WTC11 (cell line): ENCODE data around the gene GSTA3. TPM values are rescaled to one million over a fixed set of nuclear protein-coding genes. Genes with fewer than 3 reads are reported as not detected.

Experiments
- ATAC-seq: fragments of 200-7000 bp; cut with Tn5 transposase; 2 replicates; pipeline ENCODE4 v1.10.0; 2021; ENCODE audit warnings: mild to moderate bottlenecking, moderate library complexity
- CTCF ChIA-PET: fragments of 300-600 bp; sonication (Branson Sonifier 250); formaldehyde crosslinking; loops from one replicate; lab custom pipeline; 2021; ENCODE audit warnings: antibody characterized with exemption; lab: Charles Lee
- POLR2A ChIA-PET: fragments of 350-600 bp; sonication (Branson Sonifier 250); formaldehyde crosslinking; loops from one replicate; lab custom pipeline; 2021; ENCODE audit warnings: antibody characterized with exemption; lab: Charles Lee
- DNase-seq: peaks from one replicate; pipeline ENCODE4 v3.0.0; 2021; ENCODE audit warnings: low spot score
- H3K27ac Mint-ChIP-seq: 2 replicates; pipeline ENCODE4 v1.8.0; 2021; ENCODE audit warnings: mixed read lengths
- H3K27me3 Mint-ChIP-seq: 2 replicates; pipeline ENCODE4 v1.8.0; 2021; ENCODE audit warnings: low read depth, mild to moderate bottlenecking, moderate library complexity, mixed read lengths
- H3K36me3 Mint-ChIP-seq: 2 replicates; pipeline ENCODE4 v1.8.0; 2021; ENCODE audit warnings: mixed read lengths
- H3K4me1 Mint-ChIP-seq: 2 replicates; pipeline ENCODE4 v1.8.0; 2022; ENCODE audit warnings: mixed read lengths
- H3K4me3 Mint-ChIP-seq: 2 replicates; pipeline ENCODE4 v1.8.0; 2021; ENCODE audit warnings: mild to moderate bottlenecking, moderate library complexity, mixed read lengths
- H3K9me3 Mint-ChIP-seq: 2 replicates; pipeline ENCODE4 v1.8.0; 2021; ENCODE audit warnings: mixed read lengths
- ETV6 ChIP-seq: sonication (generic); formaldehyde crosslinking; IDR thresholded peaks from 2 replicates; pipeline ENCODE4 v1.8.1; 2022; ENCODE audit warnings: mild to moderate bottlenecking, missing genetic modification reagents
- FOXJ3 ChIP-seq: sonication (generic); formaldehyde crosslinking; IDR thresholded peaks from 2 replicates; pipeline ENCODE4 v1.9.0; 2021; ENCODE audit warnings: missing genetic modification reagents, mild to moderate bottlenecking, borderline replicate concordance
- GABPB1 ChIP-seq: sonication (generic); formaldehyde crosslinking; IDR thresholded peaks from 2 replicates; pipeline ENCODE4 v1.8.1; 2023; ENCODE audit warnings: mild to moderate bottlenecking, missing genetic modification reagents
- IRF2 ChIP-seq: sonication (generic); formaldehyde crosslinking; IDR thresholded peaks from 2 replicates; pipeline ENCODE4 v1.8.0; 2022; ENCODE audit warnings: low read depth, missing genetic modification reagents, borderline replicate concordance
- KAT7 ChIP-seq: sonication (generic); formaldehyde crosslinking; IDR thresholded peaks from 2 replicates; pipeline ENCODE4 v1.8.1; 2023; ENCODE audit warnings: missing genetic modification reagents, mild to moderate bottlenecking, borderline replicate concordance
- NFE2L1 ChIP-seq: sonication (generic); formaldehyde crosslinking; IDR thresholded peaks from 2 replicates; pipeline ENCODE4 v1.8.1; 2023; ENCODE audit warnings: missing genetic modification reagents
- OVOL2 ChIP-seq: fragments of 250-450 bp; sonication (Bioruptor Pico); IDR thresholded peaks from 2 replicates; pipeline ENCODE4 v1.9.0; 2021; ENCODE audit warnings: mild to moderate bottlenecking, borderline replicate concordance
- RORB ChIP-seq: fragments of 250-450 bp; sonication (Bioruptor Pico); IDR thresholded peaks from 2 replicates; pipeline ENCODE4 v1.9.0; 2021; ENCODE audit warnings: mild to moderate bottlenecking
- ZNF263 ChIP-seq: sonication (generic); formaldehyde crosslinking; IDR thresholded peaks from 2 replicates; pipeline ENCODE4 v1.8.1; 2022; ENCODE audit warnings: low read depth, mild to moderate bottlenecking, moderate library complexity, missing genetic modification reagents
- total RNA-seq: library from RNA; stranded (reverse); gene quantifications from 3 replicates; pipeline ENCODE4 v1.2.3, GENCODE V29; 2021
- TF ChIP-seq, protein P1 (sequence below): sonication (generic); formaldehyde crosslinking; IDR thresholded peaks from 2 replicates; pipeline ENCODE4 v1.8.0; 2023; ENCODE audit warnings: missing genetic modification reagents, mild to moderate bottlenecking, borderline replicate concordance
- TF ChIP-seq, protein P2 (sequence below): fragments of 250-450 bp; sonication (Bioruptor Pico); IDR thresholded peaks from 2 replicates; pipeline ENCODE4 v1.9.0; 2021; ENCODE audit warnings: mild to moderate bottlenecking
- TF ChIP-seq, protein P3 (sequence below): fragments of 250-450 bp; sonication (Bioruptor Pico); conservative IDR thresholded peaks from 2 replicates; pipeline ENCODE4 v1.9.0; 2021; ENCODE audit warnings: mild to moderate bottlenecking
- TF ChIP-seq, protein P4 (sequence below): sonication (generic); formaldehyde crosslinking; IDR thresholded peaks from 2 replicates; pipeline ENCODE4 v1.8.0; 2022; ENCODE audit warnings: mild to moderate bottlenecking, missing genetic modification reagents
- TF ChIP-seq, protein P5 (sequence below): sonication (generic); formaldehyde crosslinking; IDR thresholded peaks from 2 replicates; pipeline ENCODE4 v1.8.1; 2022; ENCODE audit warnings: low read depth, mild to moderate bottlenecking, moderate library complexity, missing genetic modification reagents, borderline replicate concordance
- TF ChIP-seq, protein P6 (sequence below): sonication (generic); formaldehyde crosslinking; conservative IDR thresholded peaks from 2 replicates; pipeline ENCODE4 v1.8.1; 2022; ENCODE audit warnings: mild to moderate bottlenecking, missing genetic modification reagents
- TF ChIP-seq, protein P7 (sequence below): sonication (generic); formaldehyde crosslinking; IDR thresholded peaks from 2 replicates; pipeline ENCODE4 v1.8.0; 2022; ENCODE audit warnings: mild to moderate bottlenecking, missing genetic modification reagents
- TF ChIP-seq, protein P8 (sequence below): sonication (generic); formaldehyde crosslinking; IDR thresholded peaks from 2 replicates; pipeline ENCODE4 v1.8.1; 2023; ENCODE audit warnings: mild to moderate bottlenecking, moderate library complexity, missing genetic modification reagents
- TF ChIP-seq, protein P9 (sequence below): sonication (generic); formaldehyde crosslinking; IDR thresholded peaks from 2 replicates; pipeline ENCODE4 v1.8.1; 2022; ENCODE audit warnings: low read depth, missing genetic modification reagents, borderline replicate concordance

Gene GSTA3
- total RNA-seq, 1 experiment from 2014 or later = not detected

DNA sequence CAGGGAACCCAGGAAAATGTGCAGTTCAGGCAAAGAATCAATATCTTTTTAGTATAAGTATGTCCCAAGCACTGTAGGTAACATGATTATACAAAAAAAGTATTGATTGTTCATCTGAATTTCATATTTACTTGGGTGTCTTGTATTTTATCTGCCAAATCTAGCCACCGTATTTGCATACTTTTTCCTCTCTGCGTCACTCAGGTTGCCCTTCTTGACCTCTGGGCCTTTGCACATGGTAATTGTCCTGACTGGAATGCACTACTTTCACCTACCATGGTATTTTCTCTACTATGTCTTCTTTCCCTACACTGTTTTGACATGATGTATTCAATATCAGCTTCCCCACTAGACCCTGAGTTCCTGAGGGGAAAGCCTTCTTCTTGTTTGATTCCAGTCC lies 15.2 kb downstream of the GSTA3 start:
- H3K4me1 Mint-ChIP-seq = peaks cover 11% of the 10 kb centered on the region
- DNase-seq (no peak), ATAC-seq (no peak)
- CTCF ChIA-PET = no interaction called here
- H3K27me3 Mint-ChIP-seq = peaks cover 8% of the 10 kb centered on the region; the same call in 1 of the 2 replicates
- H3K9me3 Mint-ChIP-seq = peaks cover 20% of the 10 kb centered on the region
- TF ChIP-seq ETV6 = no peak
- TF ChIP-seq RORB = no peak
- TF ChIP-seq, protein P1, sequence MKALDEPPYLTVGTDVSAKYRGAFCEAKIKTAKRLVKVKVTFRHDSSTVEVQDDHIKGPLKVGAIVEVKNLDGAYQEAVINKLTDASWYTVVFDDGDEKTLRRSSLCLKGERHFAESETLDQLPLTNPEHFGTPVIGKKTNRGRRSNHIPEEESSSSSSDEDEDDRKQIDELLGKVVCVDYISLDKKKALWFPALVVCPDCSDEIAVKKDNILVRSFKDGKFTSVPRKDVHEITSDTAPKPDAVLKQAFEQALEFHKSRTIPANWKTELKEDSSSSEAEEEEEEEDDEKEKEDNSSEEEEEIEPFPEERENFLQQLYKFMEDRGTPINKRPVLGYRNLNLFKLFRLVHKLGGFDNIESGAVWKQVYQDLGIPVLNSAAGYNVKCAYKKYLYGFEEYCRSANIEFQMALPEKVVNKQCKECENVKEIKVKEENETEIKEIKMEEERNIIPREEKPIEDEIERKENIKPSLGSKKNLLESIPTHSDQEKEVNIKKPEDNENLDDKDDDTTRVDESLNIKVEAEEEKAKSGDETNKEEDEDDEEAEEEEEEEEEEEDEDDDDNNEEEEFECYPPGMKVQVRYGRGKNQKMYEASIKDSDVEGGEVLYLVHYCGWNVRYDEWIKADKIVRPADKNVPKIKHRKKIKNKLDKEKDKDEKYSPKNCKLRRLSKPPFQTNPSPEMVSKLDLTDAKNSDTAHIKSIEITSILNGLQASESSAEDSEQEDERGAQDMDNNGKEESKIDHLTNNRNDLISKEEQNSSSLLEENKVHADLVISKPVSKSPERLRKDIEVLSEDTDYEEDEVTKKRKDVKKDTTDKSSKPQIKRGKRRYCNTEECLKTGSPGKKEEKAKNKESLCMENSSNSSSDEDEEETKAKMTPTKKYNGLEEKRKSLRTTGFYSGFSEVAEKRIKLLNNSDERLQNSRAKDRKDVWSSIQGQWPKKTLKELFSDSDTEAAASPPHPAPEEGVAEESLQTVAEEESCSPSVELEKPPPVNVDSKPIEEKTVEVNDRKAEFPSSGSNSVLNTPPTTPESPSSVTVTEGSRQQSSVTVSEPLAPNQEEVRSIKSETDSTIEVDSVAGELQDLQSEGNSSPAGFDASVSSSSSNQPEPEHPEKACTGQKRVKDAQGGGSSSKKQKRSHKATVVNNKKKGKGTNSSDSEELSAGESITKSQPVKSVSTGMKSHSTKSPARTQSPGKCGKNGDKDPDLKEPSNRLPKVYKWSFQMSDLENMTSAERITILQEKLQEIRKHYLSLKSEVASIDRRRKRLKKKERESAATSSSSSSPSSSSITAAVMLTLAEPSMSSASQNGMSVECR (CRISPR knock-in tag) = no peak
- TF ChIP-seq, protein P2, sequence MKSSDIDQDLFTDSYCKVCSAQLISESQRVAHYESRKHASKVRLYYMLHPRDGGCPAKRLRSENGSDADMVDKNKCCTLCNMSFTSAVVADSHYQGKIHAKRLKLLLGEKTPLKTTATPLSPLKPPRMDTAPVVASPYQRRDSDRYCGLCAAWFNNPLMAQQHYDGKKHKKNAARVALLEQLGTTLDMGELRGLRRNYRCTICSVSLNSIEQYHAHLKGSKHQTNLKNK = no peak
- TF ChIP-seq, protein P3, sequence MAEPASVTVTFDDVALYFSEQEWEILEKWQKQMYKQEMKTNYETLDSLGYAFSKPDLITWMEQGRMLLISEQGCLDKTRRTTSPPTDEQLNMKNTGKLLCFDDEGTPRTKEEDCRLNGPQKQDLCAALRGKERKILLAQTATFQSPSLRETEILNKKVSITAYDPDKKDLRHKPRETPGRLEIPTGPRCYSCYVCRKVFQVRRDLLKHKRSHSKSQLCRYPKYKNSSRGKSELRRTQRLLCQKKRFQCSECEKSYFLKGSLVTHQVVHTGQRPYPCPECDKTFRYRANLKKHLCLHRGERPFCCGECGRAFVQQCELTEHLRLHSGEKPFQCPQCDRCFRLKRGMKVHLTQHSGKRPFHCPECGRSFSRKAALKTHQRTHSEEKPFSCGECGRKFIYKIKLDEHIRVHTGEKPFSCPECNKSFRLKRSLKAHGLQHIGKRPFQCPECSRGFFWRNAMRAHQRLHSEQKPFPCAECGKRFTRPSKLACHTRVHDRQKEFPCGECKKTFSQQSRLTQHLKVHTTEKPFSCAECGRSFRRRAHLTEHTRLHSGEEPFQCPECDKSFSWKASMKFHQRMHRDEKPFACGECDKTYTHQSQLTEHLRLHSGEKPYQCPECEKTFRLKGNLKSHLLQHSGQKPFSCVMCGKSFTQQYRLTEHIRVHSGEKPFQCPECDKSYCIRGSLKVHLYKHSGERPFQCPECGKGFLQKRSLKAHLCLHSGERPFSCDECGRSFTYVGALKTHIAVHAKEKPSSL (CRISPR knock-in tag) = no peak
- TF ChIP-seq KAT7 (CRISPR knock-in tag) = no peak
- TF ChIP-seq ZNF263 (CRISPR knock-in tag) = no peak
- no peak for TF ChIP-seq NFE2L1
- TF ChIP-seq, protein P4, sequence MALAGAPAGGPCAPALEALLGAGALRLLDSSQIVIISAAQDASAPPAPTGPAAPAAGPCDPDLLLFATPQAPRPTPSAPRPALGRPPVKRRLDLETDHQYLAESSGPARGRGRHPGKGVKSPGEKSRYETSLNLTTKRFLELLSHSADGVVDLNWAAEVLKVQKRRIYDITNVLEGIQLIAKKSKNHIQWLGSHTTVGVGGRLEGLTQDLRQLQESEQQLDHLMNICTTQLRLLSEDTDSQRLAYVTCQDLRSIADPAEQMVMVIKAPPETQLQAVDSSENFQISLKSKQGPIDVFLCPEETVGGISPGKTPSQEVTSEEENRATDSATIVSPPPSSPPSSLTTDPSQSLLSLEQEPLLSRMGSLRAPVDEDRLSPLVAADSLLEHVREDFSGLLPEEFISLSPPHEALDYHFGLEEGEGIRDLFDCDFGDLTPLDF = no peak
- TF ChIP-seq, protein P5, sequence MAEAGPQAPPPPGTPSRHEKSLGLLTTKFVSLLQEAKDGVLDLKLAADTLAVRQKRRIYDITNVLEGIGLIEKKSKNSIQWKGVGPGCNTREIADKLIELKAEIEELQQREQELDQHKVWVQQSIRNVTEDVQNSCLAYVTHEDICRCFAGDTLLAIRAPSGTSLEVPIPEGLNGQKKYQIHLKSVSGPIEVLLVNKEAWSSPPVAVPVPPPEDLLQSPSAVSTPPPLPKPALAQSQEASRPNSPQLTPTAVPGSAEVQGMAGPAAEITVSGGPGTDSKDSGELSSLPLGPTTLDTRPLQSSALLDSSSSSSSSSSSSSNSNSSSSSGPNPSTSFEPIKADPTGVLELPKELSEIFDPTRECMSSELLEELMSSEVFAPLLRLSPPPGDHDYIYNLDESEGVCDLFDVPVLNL = no peak
- TF ChIP-seq OVOL2 (CRISPR knock-in tag) = no peak
- TF ChIP-seq FOXJ3 (CRISPR knock-in tag) = no peak
- TF ChIP-seq, protein P6, sequence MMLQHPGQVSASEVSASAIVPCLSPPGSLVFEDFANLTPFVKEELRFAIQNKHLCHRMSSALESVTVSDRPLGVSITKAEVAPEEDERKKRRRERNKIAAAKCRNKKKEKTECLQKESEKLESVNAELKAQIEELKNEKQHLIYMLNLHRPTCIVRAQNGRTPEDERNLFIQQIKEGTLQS (CRISPR knock-in tag) = no peak
- TF ChIP-seq, protein P7, sequence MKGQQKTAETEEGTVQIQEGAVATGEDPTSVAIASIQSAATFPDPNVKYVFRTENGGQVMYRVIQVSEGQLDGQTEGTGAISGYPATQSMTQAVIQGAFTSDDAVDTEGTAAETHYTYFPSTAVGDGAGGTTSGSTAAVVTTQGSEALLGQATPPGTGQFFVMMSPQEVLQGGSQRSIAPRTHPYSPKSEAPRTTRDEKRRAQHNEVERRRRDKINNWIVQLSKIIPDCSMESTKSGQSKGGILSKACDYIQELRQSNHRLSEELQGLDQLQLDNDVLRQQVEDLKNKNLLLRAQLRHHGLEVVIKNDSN (CRISPR knock-in tag) = no peak
- no peak for TF ChIP-seq GABPB1 (CRISPR knock-in tag)
- TF ChIP-seq, protein P8, sequence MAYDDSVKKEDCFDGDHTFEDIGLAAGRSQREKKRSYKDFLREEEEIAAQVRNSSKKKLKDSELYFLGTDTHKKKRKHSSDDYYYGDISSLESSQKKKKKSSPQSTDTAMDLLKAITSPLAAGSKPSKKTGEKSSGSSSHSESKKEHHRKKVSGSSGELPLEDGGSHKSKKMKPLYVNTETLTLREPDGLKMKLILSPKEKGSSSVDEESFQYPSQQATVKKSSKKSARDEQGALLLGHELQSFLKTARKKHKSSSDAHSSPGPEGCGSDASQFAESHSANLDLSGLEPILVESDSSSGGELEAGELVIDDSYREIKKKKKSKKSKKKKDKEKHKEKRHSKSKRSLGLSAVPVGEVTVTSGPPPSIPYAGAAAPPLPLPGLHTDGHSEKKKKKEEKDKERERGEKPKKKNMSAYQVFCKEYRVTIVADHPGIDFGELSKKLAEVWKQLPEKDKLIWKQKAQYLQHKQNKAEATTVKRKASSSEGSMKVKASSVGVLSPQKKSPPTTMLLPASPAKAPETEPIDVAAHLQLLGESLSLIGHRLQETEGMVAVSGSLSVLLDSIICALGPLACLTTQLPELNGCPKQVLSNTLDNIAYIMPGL (CRISPR knock-in tag) = no peak
- TF ChIP-seq, protein P9, sequence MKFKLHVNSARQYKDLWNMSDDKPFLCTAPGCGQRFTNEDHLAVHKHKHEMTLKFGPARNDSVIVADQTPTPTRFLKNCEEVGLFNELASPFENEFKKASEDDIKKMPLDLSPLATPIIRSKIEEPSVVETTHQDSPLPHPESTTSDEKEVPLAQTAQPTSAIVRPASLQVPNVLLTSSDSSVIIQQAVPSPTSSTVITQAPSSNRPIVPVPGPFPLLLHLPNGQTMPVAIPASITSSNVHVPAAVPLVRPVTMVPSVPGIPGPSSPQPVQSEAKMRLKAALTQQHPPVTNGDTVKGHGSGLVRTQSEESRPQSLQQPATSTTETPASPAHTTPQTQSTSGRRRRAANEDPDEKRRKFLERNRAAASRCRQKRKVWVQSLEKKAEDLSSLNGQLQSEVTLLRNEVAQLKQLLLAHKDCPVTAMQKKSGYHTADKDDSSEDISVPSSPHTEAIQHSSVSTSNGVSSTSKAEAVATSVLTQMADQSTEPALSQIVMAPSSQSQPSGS (CRISPR knock-in tag) = no peak
- TF ChIP-seq IRF2 = no peak
- TF ChIP-seq, all 79 proteins: peak for 0
- H3K36me3 Mint-ChIP-seq = peaks cover 5% of the 10 kb centered on the region; the same call in 1 of the 2 replicates
- H3K4me3 Mint-ChIP-seq = no peak overlapping the region
- POLR2A ChIA-PET = no interaction called here
- H3K27ac Mint-ChIP-seq = no peak overlapping the region
